HepG2 (cell line): ENCODE results near the gene PDIA2. TPM values are rescaled to one million over a fixed set of nuclear protein-coding genes. Genes with fewer than 3 reads are reported as not detected.

Experiments used
- DMAP1 ChIP-seq: IDR thresholded peaks from 2 replicates; pipeline ENCODE4 v1.6.1; 2016
- GATA4 ChIP-seq: sonication (generic); IDR thresholded peaks from 2 replicates; pipeline ENCODE4 v1.6.1; 2016; ENCODE audit warnings: antibody characterized with exemption, low read depth, borderline replicate concordance
- GPN1 ChIP-seq: sonication (generic); formaldehyde crosslinking; IDR thresholded peaks from 2 replicates; pipeline ENCODE4 v1.5.1; 2020; ENCODE audit warnings: missing genetic modification reagents, borderline replicate concordance
- HNRNPUL1 ChIP-seq: fragments of 200-400 bp; formaldehyde crosslinking; IDR thresholded peaks from 2 replicates; pipeline ENCODE4 v1.6.1; 2017; ENCODE audit warnings: low read depth, mild to moderate bottlenecking, low read length, moderate library complexity
- KDM4B ChIP-seq: sonication (generic); formaldehyde crosslinking; IDR thresholded peaks from 2 replicates; pipeline ENCODE4 v1.4.0; 2020; ENCODE audit warnings: missing genetic modification reagents
- MED13 ChIP-seq: sonication (generic); formaldehyde crosslinking; IDR thresholded peaks from 2 replicates; pipeline ENCODE4 v1.5.0; 2020; ENCODE audit warnings: missing genetic modification reagents
- NFATC3 ChIP-seq: sonication (generic); formaldehyde crosslinking; IDR thresholded peaks from 2 replicates; pipeline ENCODE4 v1.5.1; 2020; ENCODE audit warnings: mild to moderate bottlenecking, missing genetic modification reagents
- RAD51 ChIP-seq: fragments of 450-650 bp; IDR thresholded peaks from 2 replicates; pipeline ENCODE4 v1.6.1; 2016; ENCODE audit warnings: borderline replicate concordance
- SPEN ChIP-seq: sonication (generic); formaldehyde crosslinking; IDR thresholded peaks from 2 replicates; pipeline ENCODE4 v1.5.1; 2020; ENCODE audit warnings: low read depth, mild to moderate bottlenecking, missing genetic modification reagents
- TBX3 ChIP-seq: fragments of 450-650 bp; IDR thresholded peaks from 2 replicates; pipeline ENCODE4 v1.6.1; 2017; ENCODE audit warnings: antibody characterized with exemption, mild to moderate bottlenecking, inconsistent platforms, borderline replicate concordance
- ZBTB21 ChIP-seq: sonication (generic); formaldehyde crosslinking; IDR thresholded peaks from 2 replicates; pipeline ENCODE4 v1.4.0; 2020; ENCODE audit warnings: missing genetic modification reagents
- ZFP90 ChIP-seq: sonication (generic); formaldehyde crosslinking; IDR thresholded peaks from 2 replicates; pipeline ENCODE4 v1.8.0; 2022; ENCODE audit warnings: missing genetic modification reagents, mild to moderate bottlenecking, inconsistent platforms, borderline replicate concordance
- ZNF329 ChIP-seq: sonication (generic); formaldehyde crosslinking; IDR thresholded peaks from 2 replicates; pipeline ENCODE4 v1.9.0; 2021; ENCODE audit warnings: low read depth, mild to moderate bottlenecking, missing genetic modification reagents
- ZNF768 ChIP-seq: sonication (generic); formaldehyde crosslinking; IDR thresholded peaks from 2 replicates; pipeline ENCODE4 v1.4.0; 2020; ENCODE audit warnings: missing genetic modification reagents
- polyA plus RNA-seq, 8 experiments: library from polyadenylated mRNA; depleted of rRNA in 3 of 8; stranded (reverse) in 7 of 8; unstranded in 1 of 8; fragments of >200 nt; fragmentation: Illumina TruSeq in 4 of 8; extraction: Trizol in 4 of 8; gene quantifications; 2 replicates each; pipeline versions ENCODE4 v1.2.1 to v1.2.3, GENCODE V29; 2011 to 2016; ENCODE audit warnings: low read depth in 4 of 8, missing spikeins in 1 of 8, mixed read lengths in 1 of 8; ENCODE audit not compliant: insufficient read depth in 1 of 8
- total RNA-seq, 5 experiments: library from RNA; depleted of rRNA; stranded (reverse); fragments of >200 nt; fragmentation: Illumina TruSeq; extraction: Trizol; gene quantifications; 2 replicates each; pipeline ENCODE4 v1.2.3, GENCODE V29; 2016; ENCODE audit warnings: low read depth in 1 of 5
- TF ChIP-seq, protein P1 (sequence below): sonication (generic); formaldehyde crosslinking; IDR thresholded peaks from 2 replicates; pipeline ENCODE4 v1.4.0; 2020; ENCODE audit warnings: mild to moderate bottlenecking, low read depth, missing genetic modification reagents
- TF ChIP-seq, protein P2 (sequence below): sonication (generic); formaldehyde crosslinking; IDR thresholded peaks from 2 replicates; pipeline ENCODE4 v1.4.0; 2020; ENCODE audit warnings: missing genetic modification reagents
- TF ChIP-seq, protein P3 (sequence below): fragments of 450-650 bp; IDR thresholded peaks from 2 replicates; pipeline ENCODE4 v1.6.1; 2017; ENCODE audit warnings: mild to moderate bottlenecking
- TF ChIP-seq, protein P4 (sequence below): sonication (generic); formaldehyde crosslinking; IDR thresholded peaks from 2 replicates; pipeline ENCODE4 v1.8.1; 2023; ENCODE audit warnings: missing genetic modification reagents, inconsistent platforms, borderline replicate concordance
- TF ChIP-seq, protein P5 (sequence below): sonication (generic); formaldehyde crosslinking; IDR thresholded peaks from 2 replicates; pipeline ENCODE4 v1.4.0; 2020; ENCODE audit warnings: low read depth, mild to moderate bottlenecking, missing genetic modification reagents
- TF ChIP-seq, protein P6 (sequence below): sonication (generic); formaldehyde crosslinking; IDR thresholded peaks from 2 replicates; pipeline ENCODE4 v1.4.0; 2020; ENCODE audit warnings: missing genetic modification reagents, borderline replicate concordance

PDIA2 gene
- total and polyA plus RNA-seq, 2 of the 13 experiments (the other 11 are each of a cell fraction or from before 2014, with no cell fraction given): 0.35 to 1.9 TPM

DNA sequence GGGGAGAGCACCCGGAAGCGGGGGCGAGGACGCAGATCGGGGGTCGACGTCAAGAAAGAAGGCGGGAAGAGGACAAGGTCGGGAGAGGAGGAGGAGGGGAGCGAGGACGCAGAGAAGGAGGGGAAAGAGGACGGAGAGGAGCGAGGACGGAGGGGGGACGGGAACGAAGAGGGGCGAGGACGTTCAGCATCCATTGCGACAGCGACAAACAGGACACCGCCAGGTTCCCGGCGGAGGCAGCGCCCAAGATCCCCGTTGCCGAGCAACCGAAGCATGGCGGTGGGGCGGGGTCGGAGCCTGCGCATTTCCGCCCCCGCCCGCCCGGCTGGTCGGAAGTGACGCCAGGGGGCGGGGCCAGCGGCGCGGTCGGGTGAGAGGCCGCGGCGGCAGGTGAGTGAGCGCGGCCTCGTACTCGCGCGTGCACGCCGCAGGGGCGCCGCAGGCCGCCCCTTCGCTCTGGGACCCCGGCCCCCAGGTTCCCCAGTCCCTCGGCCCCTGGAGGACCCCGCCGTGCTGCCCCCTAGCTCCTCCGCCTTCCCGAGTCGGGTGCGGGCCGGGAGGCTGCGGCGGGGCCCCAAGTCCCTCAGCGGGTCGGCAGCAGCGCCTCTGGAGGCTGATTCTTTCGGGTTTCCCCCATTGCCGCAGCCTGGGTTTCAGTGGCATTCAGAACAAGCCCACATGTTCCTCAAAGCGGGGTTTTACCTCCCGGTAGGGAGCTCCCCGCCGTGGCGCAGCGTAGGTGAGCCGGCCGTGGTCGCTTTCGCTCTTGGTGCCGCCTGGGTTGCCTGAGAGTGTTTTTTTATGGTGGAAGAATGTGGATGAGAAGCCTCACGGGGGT lies 48.3 kb upstream of the PDIA2 start, which contains the start of gene FAM234A (continued):
- TF ChIP-seq, protein P1, sequence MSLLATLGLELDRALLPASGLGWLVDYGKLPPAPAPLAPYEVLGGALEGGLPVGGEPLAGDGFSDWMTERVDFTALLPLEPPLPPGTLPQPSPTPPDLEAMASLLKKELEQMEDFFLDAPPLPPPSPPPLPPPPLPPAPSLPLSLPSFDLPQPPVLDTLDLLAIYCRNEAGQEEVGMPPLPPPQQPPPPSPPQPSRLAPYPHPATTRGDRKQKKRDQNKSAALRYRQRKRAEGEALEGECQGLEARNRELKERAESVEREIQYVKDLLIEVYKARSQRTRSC (CRISPR knock-in tag): no peak
- TF ChIP-seq, protein P2, sequence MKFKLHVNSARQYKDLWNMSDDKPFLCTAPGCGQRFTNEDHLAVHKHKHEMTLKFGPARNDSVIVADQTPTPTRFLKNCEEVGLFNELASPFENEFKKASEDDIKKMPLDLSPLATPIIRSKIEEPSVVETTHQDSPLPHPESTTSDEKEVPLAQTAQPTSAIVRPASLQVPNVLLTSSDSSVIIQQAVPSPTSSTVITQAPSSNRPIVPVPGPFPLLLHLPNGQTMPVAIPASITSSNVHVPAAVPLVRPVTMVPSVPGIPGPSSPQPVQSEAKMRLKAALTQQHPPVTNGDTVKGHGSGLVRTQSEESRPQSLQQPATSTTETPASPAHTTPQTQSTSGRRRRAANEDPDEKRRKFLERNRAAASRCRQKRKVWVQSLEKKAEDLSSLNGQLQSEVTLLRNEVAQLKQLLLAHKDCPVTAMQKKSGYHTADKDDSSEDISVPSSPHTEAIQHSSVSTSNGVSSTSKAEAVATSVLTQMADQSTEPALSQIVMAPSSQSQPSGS (CRISPR knock-in tag): no peak
- TF ChIP-seq, protein P3, sequence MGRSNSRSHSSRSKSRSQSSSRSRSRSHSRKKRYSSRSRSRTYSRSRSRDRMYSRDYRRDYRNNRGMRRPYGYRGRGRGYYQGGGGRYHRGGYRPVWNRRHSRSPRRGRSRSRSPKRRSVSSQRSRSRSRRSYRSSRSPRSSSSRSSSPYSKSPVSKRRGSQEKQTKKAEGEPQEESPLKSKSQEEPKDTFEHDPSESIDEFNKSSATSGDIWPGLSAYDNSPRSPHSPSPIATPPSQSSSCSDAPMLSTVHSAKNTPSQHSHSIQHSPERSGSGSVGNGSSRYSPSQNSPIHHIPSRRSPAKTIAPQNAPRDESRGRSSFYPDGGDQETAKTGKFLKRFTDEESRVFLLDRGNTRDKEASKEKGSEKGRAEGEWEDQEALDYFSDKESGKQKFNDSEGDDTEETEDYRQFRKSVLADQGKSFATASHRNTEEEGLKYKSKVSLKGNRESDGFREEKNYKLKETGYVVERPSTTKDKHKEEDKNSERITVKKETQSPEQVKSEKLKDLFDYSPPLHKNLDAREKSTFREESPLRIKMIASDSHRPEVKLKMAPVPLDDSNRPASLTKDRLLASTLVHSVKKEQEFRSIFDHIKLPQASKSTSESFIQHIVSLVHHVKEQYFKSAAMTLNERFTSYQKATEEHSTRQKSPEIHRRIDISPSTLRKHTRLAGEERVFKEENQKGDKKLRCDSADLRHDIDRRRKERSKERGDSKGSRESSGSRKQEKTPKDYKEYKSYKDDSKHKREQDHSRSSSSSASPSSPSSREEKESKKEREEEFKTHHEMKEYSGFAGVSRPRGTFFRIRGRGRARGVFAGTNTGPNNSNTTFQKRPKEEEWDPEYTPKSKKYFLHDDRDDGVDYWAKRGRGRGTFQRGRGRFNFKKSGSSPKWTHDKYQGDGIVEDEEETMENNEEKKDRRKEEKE: no peak
- TF ChIP-seq DMAP1: peak; percentile 55
- TF ChIP-seq TBX3: no peak
- 0 out of 2 replicates have a peak, but pooled peaks have one; percentile 32 for TF ChIP-seq KDM4B (CRISPR knock-in tag)
- TF ChIP-seq, protein P4, sequence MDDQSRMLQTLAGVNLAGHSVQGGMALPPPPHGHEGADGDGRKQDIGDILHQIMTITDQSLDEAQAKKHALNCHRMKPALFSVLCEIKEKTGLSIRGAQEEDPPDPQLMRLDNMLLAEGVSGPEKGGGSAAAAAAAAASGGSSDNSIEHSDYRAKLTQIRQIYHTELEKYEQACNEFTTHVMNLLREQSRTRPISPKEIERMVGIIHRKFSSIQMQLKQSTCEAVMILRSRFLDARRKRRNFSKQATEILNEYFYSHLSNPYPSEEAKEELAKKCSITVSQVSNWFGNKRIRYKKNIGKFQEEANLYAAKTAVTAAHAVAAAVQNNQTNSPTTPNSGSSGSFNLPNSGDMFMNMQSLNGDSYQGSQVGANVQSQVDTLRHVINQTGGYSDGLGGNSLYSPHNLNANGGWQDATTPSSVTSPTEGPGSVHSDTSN (CRISPR knock-in tag): no peak
- no peak for TF ChIP-seq HNRNPUL1
- TF ChIP-seq ZBTB21 (CRISPR knock-in tag): 0 out of 2 replicates have a peak, but pooled peaks have one; percentile 24
- no peak for TF ChIP-seq ZNF329
- no peak for TF ChIP-seq NFATC3
- TF ChIP-seq ZFP90 (CRISPR knock-in tag): no peak; the same call in 1 of the 2 replicates
- TF ChIP-seq, protein P5, sequence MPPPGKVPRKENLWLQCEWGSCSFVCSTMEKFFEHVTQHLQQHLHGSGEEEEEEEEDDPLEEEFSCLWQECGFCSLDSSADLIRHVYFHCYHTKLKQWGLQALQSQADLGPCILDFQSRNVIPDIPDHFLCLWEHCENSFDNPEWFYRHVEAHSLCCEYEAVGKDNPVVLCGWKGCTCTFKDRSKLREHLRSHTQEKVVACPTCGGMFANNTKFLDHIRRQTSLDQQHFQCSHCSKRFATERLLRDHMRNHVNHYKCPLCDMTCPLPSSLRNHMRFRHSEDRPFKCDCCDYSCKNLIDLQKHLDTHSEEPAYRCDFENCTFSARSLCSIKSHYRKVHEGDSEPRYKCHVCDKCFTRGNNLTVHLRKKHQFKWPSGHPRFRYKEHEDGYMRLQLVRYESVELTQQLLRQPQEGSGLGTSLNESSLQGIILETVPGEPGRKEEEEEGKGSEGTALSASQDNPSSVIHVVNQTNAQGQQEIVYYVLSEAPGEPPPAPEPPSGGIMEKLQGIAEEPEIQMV (CRISPR knock-in tag): no peak
- peak; percentile 78 for TF ChIP-seq SPEN (CRISPR knock-in tag)
- TF ChIP-seq MED13: no peak
- no peak for TF ChIP-seq RAD51
- no peak for TF ChIP-seq GATA4
- TF ChIP-seq GPN1 (CRISPR knock-in tag): no peak
- TF ChIP-seq ZNF768 (CRISPR knock-in tag): no peak
- TF ChIP-seq, protein P6, sequence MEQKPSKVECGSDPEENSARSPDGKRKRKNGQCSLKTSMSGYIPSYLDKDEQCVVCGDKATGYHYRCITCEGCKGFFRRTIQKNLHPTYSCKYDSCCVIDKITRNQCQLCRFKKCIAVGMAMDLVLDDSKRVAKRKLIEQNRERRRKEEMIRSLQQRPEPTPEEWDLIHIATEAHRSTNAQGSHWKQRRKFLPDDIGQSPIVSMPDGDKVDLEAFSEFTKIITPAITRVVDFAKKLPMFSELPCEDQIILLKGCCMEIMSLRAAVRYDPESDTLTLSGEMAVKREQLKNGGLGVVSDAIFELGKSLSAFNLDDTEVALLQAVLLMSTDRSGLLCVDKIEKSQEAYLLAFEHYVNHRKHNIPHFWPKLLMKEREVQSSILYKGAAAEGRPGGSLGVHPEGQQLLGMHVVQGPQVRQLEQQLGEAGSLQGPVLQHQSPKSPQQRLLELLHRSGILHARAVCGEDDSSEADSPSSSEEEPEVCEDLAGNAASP (CRISPR knock-in tag): peak; percentile 4; the same call in 1 of the 2 replicates
